ENCODE results near the gene SAP25.
"Not testable (repeated sequence)": the region's sequence is repeated elsewhere in the genome, so short reads cannot be mapped to it uniquely, and the experiment has no call there.

Gene SAP25

DNA sequence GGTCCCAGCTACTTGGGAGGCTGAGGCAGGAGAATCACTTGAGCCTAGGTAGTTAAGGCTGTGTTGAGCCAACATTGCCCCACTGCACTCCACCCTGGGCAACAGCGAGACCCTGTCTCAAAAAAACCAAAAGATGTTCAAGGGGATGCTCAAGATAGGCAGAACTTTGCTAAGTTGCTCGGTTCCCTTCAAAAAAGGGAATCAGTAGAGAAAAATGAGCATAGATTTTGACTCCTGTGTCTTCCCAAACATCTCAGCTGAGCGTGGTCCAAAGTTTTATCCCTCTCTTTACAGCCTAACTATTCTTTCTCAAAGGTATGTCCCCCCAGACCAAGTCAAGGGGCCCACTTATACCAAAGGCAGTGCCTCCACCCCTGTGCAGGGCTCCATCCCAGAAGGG, 20.7 kb downstream of the SAP25 start:
- no peaks in the 10 kb centered on the region for H3K27me3 ChIP-seq (ENCODE audit: low read depth, low read length)
- no peak overlapping the region for H3K9ac ChIP-seq (ENCODE audit: low read length)
- no peak overlapping the region for H3K4me3 ChIP-seq (ENCODE audit: low read length)
- peaks cover 23% of the 10 kb centered on the region for H3K4me1 ChIP-seq (ENCODE audit: low read length)
- no peak overlapping the region for H3K27ac ChIP-seq (ENCODE audit: low read length)
- no peaks in the 10 kb centered on the region for H4K20me1 ChIP-seq (ENCODE audit: insufficient read depth, low read length)
- H3K9me3 ChIP-seq (ENCODE audit: insufficient read depth, low read length): no peaks in the 10 kb centered on the region
- H3K79me2 ChIP-seq (ENCODE audit: low read length): peaks cover 6% of the 10 kb centered on the region
- no peak overlapping the region for H2AFZ ChIP-seq (ENCODE audit: low read depth, low read length)
- no peak for TF ChIP-seq EZH2phosphoT487 (IDR thresholded peaks at IDR 0.05; ENCODE audit: low read depth)
- TF ChIP-seq, protein P1, sequence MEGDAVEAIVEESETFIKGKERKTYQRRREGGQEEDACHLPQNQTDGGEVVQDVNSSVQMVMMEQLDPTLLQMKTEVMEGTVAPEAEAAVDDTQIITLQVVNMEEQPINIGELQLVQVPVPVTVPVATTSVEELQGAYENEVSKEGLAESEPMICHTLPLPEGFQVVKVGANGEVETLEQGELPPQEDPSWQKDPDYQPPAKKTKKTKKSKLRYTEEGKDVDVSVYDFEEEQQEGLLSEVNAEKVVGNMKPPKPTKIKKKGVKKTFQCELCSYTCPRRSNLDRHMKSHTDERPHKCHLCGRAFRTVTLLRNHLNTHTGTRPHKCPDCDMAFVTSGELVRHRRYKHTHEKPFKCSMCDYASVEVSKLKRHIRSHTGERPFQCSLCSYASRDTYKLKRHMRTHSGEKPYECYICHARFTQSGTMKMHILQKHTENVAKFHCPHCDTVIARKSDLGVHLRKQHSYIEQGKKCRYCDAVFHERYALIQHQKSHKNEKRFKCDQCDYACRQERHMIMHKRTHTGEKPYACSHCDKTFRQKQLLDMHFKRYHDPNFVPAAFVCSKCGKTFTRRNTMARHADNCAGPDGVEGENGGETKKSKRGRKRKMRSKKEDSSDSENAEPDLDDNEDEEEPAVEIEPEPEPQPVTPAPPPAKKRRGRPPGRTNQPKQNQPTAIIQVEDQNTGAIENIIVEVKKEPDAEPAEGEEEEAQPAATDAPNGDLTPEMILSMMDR (IDR thresholded peaks at IDR 0.05; ENCODE audit: low read depth, low read length): no peak
- peaks cover 33% of the 10 kb centered on the region for H3K36me3 ChIP-seq (replicated peaks; ENCODE audit: low read depth, low read length)
- no peak overlapping the region for H3K4me2 ChIP-seq (ENCODE audit: low read length)

DNA sequence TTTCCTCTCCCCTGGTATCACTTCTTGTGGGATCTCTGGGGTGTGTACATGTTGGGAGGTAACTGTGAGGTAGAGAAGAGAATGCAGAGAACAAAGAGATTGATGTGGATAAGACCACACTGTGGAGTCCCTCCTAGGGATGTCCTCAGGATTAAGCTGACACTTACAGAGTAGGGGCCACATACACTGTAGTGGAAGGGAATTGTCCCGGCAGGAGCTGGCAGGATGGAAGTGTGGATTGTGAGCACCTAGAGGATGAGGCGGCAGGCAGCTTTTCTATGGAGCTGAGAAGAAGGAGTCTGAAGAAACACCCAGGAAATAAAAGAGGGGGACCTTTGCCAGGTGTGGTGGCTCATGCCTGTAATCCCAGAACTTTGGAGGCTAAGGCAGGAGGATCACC, 21.2 kb downstream of the SAP25 start:
- no peaks in the 10 kb centered on the region for H4K20me1 ChIP-seq (ENCODE audit: insufficient read depth, low read length)
- H3K4me2 ChIP-seq (ENCODE audit: low read length): no peak overlapping the region
- H3K27ac ChIP-seq (ENCODE audit: low read length): no peak overlapping the region
- H3K27me3 ChIP-seq (ENCODE audit: low read depth, low read length): no peaks in the 10 kb centered on the region
- H3K9me3 ChIP-seq (ENCODE audit: insufficient read depth, low read length): no peaks in the 10 kb centered on the region
- peaks cover 11% of the 10 kb centered on the region for H3K79me2 ChIP-seq (ENCODE audit: low read length)
- no peak overlapping the region for H2AFZ ChIP-seq (ENCODE audit: low read depth, low read length)
- no peak overlapping the region for H3K9ac ChIP-seq (ENCODE audit: low read length)
- peaks cover 28% of the 10 kb centered on the region for H3K4me1 ChIP-seq (ENCODE audit: low read length)
- H3K4me3 ChIP-seq (ENCODE audit: low read length): no peak overlapping the region
- H3K36me3 ChIP-seq (replicated peaks; ENCODE audit: low read depth, low read length): peaks cover 33% of the 10 kb centered on the region
- TF ChIP-seq, protein P1 (IDR thresholded peaks at IDR 0.05; ENCODE audit: low read depth, low read length): no peak
- TF ChIP-seq EZH2phosphoT487 (IDR thresholded peaks at IDR 0.05; ENCODE audit: low read depth): no peak

DNA sequence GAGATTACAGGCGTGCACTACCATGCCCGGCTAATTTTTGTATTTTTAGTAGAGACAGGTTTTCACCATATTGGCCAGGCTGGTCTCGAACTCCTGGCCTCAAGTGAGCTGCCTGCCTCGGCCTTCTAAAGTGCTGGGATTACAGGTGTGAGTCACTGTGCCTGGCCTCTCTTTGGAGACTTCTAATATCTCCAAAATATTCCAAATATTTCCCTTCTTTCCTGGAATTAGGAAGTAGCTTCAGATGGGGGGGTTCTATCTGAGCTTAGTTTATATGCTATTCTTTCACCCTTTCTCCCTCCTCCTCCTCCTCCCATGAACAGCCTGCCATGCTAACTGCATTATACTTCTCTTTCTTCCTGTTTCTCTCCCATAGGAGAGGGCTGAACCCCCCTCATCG, 25.3 kb downstream of the SAP25 start:
- Histone ChIP-seq H3K79me2 (ENCODE audit: low read length) (peaks cover 39% of the 10 kb centered on the region), H3K36me3 (replicated peaks; ENCODE audit: low read depth, low read length) (peaks cover 19% of the 10 kb centered on the region), H3K4me1 (ENCODE audit: low read length) (peaks cover 69% of the 10 kb centered on the region)
- not testable (repeated sequence) for H3K4me2 ChIP-seq (ENCODE audit: low read length); H3K9ac ChIP-seq (ENCODE audit: low read length); H3K27ac ChIP-seq (ENCODE audit: low read length); H3K4me3 ChIP-seq (ENCODE audit: low read length); H3K9me3 ChIP-seq (ENCODE audit: insufficient read depth, low read length); H4K20me1 ChIP-seq (ENCODE audit: insufficient read depth, low read length); H3K27me3 ChIP-seq (ENCODE audit: low read depth, low read length); H2AFZ ChIP-seq (ENCODE audit: low read depth, low read length)

DNA sequence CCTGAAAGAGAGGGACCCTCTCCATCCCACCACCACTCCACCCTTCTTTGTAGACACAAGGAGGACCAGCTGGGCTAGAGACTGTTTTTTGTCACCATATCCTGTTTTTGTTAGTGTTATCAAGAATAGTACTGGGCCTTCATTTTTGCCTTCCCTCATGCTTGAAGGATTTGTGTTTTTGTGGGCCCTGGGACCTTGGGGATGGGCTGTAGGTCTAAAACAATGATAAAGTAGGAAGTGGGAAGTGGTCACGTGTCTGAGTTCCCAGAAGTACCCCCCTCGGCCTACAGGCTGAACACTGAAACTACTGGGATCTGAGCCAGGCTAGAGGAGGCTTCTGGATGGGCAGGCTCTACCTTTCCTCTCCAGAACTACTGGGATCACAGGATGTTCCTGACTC, 25.8 kb downstream of the SAP25 start:
- H3K36me3 ChIP-seq (replicated peaks; ENCODE audit: low read depth, low read length): peaks cover 13% of the 10 kb centered on the region
- H2AFZ ChIP-seq (ENCODE audit: low read depth, low read length): no peak overlapping the region
- no peaks in the 10 kb centered on the region for H4K20me1 ChIP-seq (ENCODE audit: insufficient read depth, low read length)
- peaks cover 74% of the 10 kb centered on the region for H3K4me1 ChIP-seq (ENCODE audit: low read length)
- no peak overlapping the region for H3K4me3 ChIP-seq (ENCODE audit: low read length)
- H3K27ac ChIP-seq (ENCODE audit: low read length): peak overlapping the region; percentile 99
- H3K9ac ChIP-seq (ENCODE audit: low read length): peak overlapping the region; percentile 31; the same call in 1 of the 2 replicates
- TF ChIP-seq, protein P1 (IDR thresholded peaks at IDR 0.05; ENCODE audit: low read depth, low read length): no peak
- TF ChIP-seq EZH2phosphoT487 (IDR thresholded peaks at IDR 0.05; ENCODE audit: low read depth): no peak
- peaks cover 39% of the 10 kb centered on the region for H3K79me2 ChIP-seq (ENCODE audit: low read length)
- no peaks in the 10 kb centered on the region for H3K9me3 ChIP-seq (ENCODE audit: insufficient read depth, low read length)
- peak overlapping the region; percentile 92 for H3K4me2 ChIP-seq (ENCODE audit: low read length)
- H3K27me3 ChIP-seq (ENCODE audit: low read depth, low read length): no peaks in the 10 kb centered on the region
